ENCODE results near the gene POLL.

POLL gene

DNA sequence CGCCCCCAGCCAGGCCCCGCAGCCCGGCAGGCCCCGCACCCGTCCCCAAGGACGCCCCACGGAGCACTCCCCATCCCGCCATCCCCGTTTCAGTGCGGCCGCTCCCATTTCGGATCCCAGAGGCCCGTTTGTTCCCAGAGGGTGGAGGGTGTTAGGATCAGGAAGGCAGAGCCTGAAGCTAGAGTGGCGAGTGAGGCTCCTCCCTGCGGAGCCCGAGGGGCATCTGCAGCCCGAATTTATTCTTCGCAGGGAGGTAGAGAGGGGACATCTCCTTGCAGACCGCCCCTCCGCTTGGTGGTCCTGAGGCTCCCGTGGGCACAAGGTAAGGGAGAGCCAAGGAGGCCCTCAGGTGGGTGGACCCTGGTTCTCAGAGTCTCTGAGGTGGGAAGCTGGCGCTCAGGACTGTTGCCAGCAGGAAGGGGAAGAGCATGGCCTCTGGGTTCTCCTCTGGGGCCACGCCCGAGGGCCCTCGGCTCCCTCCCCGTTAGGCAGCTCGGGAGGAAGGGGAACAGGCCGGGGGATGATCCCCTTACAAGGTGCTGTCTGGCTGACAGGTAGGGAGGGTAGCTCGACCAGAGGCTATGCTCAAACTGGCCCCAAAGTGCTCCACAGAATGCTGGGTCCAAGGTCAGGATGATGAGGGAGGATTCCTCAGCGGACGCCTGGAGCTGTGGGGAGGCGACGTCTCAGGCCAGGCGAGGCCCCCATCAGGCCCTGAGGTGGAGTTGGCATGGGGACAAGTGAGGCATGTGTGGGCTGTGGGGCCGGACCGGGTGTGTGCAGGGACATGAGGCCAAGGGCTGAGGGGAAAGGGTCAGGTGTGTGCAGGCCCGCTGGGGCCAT is 17.4 kb downstream of the POLL start:
- Mint-ChIP-seq H3K36me3 (no peaks in the 10 kb centered on the region), H3K27ac (no peak overlapping the region), H3K4me1 (peaks cover 35% of the 10 kb centered on the region), H3K27me3 (peaks cover 44% of the 10 kb centered on the region), H3K4me3 (peak overlapping the region; percentile 74), H3K9me3 (no peaks in the 10 kb centered on the region)
- no peak for ATAC-seq

DNA sequence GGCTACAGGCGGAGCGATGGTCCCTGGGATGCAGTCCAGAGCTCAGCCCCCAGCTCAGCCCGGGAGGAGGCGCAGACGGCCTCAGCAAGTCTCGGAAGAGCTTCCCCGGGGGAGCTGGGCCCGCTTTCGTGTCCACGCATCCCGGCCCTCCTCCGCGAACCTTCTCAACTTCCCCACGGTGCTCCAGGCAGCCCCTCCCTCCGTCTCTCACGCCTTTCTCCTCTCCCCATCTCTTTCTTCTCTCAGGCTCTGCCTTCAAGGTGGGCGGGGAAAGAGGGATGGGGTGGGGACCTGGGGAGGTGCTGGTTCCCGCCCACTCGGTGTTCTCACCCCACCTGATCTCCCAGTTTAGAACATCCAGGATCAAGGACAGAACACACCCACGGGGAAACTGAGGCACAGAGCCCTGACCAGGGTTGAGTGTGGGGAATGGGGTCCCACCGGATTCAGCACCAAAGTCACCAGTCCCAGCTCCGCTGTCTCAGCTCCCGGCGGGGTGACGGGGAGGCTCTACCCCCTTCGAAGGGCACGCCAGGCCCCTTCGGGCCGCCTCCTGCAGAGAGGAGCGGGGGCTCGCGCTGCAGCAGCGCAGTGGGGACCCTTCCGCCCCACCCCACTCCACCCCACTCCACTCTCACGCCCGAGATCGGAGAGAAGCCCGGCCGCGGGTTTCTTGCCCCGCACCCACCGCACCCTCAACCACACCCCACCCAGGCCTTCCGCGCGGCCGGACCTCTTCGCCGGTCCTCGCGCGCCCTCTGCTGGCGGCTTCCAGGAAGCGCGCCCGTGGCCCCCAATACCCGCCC is 18.2 kb downstream of the POLL start:
- H3K27ac Mint-ChIP-seq, result no peak overlapping the region
- H3K9me3 Mint-ChIP-seq, result no peaks in the 10 kb centered on the region
- H3K27me3 Mint-ChIP-seq, result peaks cover 53% of the 10 kb centered on the region

DNA sequence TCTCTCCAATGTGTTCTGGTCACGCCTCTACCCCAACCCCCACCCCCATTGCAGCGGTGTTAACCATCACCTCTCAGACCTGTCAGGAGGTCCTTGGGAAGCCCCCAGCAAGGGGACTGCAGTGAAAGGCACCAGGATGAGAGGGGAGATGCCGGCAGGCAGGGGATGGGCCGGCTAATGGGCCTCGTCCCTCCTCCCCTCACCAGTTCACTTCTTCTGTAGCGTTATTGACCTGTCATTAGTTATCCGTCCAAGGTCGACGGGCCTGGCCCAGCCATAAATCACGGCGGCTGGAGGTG is 18.8 kb downstream of the POLL start:
- Mint-ChIP-seq H3K9me3 (no peaks in the 10 kb centered on the region), H3K27me3 (peaks cover 57% of the 10 kb centered on the region), H3K4me1 (peaks cover 35% of the 10 kb centered on the region), H3K36me3 (no peaks in the 10 kb centered on the region), H3K27ac (no peak overlapping the region), H3K4me3 (peak overlapping the region; percentile 74)
- ATAC-seq, result no peak

More for the DNA sequence above, 18.2 kb downstream of the POLL start:
- no peaks in the 10 kb centered on the region for H3K36me3 Mint-ChIP-seq
- ATAC-seq, result peak; percentile 86
- H3K4me1 Mint-ChIP-seq, result peaks cover 35% of the 10 kb centered on the region
- peak overlapping the region; percentile 74 for H3K4me3 Mint-ChIP-seq

DNA sequence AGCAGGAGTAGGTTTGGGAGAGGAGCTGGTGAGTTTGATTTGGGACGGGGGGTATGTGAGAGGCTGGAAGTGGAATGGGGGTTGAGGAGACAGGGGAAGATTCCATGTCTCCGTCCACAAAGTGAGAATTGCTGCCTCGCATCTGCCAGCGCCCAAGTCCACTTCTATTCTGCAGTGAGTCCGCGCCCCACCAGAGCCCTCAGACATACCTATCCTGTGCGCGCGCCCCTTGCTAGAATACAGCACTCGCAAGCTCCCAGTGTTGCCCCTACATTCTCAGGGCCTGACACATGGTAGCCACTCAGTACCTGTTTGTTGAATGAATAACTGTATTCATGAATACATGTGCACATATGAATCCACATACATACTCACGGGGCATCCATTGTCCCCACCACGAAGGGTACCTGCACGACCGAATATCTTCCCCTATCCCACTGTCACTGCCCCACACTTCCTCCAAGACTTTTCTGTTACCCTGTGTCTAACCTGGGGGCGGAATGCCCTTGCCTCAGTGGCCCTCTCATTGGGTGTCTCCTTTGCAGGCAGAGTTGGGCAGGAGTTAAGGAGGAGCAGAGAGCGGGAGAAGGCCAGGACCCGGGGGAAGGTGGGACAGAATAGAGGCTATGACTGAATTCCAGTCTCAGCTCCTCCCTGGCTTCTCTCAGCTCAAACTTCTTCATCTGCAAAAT is 19.9 kb downstream of the POLL start:
- Mint-ChIP-seq H3K36me3 (no peaks in the 10 kb centered on the region), H3K27ac (no peak overlapping the region), H3K4me1 (peaks cover 35% of the 10 kb centered on the region), H3K9me3 (no peaks in the 10 kb centered on the region), H3K27me3 (peaks cover 68% of the 10 kb centered on the region), H3K4me3 (peak overlapping the region; percentile 22)
- no peak for ATAC-seq

DNA sequence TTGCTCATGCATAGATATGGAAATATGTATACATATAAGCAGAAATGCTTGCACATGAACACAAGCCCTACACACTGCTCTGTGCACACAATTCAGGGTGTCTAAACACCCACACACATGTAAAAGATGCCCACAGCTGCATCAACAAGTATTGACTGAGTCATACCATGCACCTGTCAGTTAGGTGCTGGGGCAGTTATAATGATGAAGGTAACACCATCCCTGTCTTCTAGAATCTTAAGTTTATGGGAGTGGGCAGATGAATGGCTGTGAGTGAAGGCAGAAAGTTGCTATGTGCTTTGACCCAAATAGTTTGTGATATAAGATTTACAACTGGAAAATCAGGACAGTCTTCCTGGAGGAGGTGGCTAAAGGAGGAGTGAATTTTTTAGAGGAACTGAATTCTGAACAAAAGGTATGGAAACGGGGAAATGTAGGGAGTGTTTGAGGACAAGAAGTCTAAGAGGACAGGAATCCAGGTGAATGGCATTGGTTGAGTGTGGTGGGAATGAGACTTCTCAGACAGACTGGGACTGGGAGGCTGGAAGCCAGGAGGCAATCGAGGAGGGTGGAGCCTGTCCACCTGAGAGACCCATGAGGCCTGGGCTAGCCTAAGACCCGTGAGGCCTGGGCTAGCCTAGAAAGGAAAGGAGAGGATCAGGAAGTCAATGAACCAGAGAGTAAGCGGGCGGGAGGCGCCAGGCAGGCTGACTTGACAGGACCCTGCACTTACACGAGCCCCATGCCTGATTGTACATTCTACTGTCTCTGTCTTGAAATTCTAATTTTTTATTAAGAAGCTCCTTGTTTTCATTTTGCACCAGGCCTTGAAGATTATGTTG is 20.7 kb downstream of the POLL start:
- H3K9me3 Mint-ChIP-seq, result no peaks in the 10 kb centered on the region
- no peak overlapping the region for H3K4me3 Mint-ChIP-seq
- peaks cover 35% of the 10 kb centered on the region for H3K4me1 Mint-ChIP-seq
- no peaks in the 10 kb centered on the region for H3K36me3 Mint-ChIP-seq
- no peak overlapping the region for H3K27ac Mint-ChIP-seq
- H3K27me3 Mint-ChIP-seq, result peaks cover 76% of the 10 kb centered on the region
- ATAC-seq, result no peak

DNA sequence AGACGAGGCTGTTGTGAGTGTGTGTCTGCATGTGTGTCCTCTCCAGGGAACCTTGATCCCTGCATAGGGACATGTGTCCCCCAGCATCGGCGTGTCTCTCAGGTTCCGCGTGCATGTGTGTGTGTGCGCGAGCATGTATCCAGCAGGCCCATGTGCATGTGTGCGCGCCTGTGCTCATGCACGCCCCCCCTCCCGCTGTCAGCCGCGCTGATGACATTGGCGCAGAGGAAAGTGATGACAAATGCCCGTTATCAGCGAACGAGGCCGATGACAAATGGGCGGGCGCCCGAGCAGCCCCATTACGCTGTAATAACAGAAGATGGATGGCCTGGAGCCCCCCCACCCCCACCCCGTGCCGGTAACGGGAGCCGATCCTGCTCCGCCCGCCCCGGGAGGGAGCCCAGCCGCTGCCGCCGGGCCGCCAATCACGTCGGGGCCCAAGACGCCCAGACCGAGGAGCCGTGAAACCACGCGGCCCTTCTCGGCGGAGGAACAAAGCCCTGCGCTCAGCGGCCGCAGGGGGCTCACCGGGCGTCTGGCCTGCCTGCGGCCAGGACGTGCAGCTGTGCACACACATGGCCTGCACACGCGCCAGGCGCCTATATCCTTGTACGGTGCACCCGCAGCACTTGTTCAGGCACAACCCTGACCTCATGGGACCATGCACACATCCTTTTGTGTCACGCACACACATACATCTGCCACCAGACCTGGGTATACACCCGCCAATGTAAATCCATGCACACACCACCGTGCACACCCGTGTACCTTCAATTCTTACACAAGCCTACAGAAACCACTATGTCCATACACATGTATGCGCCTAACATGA is 21.5 kb downstream of the POLL start:
- peak overlapping the region; percentile 38 for H3K4me3 Mint-ChIP-seq
- no peaks in the 10 kb centered on the region for H3K36me3 Mint-ChIP-seq
- H3K27me3 Mint-ChIP-seq, result peaks cover 84% of the 10 kb centered on the region
- H3K9me3 Mint-ChIP-seq, result no peaks in the 10 kb centered on the region
- peak; percentile 25 for ATAC-seq
- no peak overlapping the region for H3K27ac Mint-ChIP-seq
- H3K4me1 Mint-ChIP-seq, result peaks cover 35% of the 10 kb centered on the region

DNA sequence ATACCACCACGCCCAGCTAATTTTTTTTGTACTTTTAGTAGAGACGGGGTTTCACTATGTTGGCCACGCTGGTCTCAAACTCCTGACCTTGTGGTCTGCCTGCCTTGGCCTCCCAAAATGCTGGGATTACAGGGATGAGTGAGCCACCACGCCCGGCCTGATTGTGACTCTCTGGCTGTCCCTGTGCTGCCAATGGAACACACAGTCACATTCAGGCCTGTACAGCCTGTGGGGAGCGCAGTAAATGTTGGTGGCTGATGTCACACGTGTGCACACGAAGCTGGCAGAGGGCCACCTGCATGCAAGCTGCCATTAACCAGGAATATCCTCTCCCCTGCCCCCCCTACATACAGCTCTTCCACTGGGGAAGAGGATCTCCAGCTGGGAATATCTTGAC is 22.1 kb downstream of the POLL start:
- H3K9me3 Mint-ChIP-seq, result no peaks in the 10 kb centered on the region
- H3K4me3 Mint-ChIP-seq, result no peak overlapping the region
- H3K4me1 Mint-ChIP-seq, result peaks cover 34% of the 10 kb centered on the region
- H3K36me3 Mint-ChIP-seq, result no peaks in the 10 kb centered on the region
- H3K27ac Mint-ChIP-seq, result no peak overlapping the region
- no peak for ATAC-seq
- peaks cover 91% of the 10 kb centered on the region for H3K27me3 Mint-ChIP-seq

DNA sequence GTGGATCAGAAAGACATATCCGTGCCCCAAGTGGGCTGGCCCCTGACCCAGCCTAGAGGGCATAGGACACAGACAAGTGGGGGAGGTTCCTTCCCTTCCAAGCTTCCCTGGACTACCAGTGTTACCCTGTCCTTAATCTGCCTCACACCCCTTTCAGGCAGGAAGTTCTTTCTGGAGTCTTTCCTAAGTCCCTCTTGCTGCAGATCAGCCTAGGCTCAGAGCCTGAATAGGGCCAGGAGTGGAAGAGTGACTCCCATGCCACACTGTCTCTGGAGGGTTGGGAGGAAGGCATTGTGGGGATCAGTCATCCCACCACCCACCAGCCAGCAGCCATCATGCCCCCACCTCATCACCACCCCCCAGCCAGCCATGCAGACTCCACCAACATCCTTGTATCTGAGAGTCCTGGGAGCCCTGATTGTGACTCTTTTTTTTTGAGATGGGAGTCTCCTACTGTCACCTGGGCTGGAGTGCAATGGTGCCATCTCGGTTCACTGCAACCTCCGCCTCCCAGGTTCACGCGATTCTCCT is 22.6 kb downstream of the POLL start:
- Mint-ChIP-seq H3K4me1 (peaks cover 29% of the 10 kb centered on the region), H3K27me3 (peaks cover 94% of the 10 kb centered on the region), H3K9me3 (no peaks in the 10 kb centered on the region), H3K27ac (no peak overlapping the region), H3K4me3 (no peak overlapping the region), H3K36me3 (no peaks in the 10 kb centered on the region)
- ATAC-seq, result no peak

DNA sequence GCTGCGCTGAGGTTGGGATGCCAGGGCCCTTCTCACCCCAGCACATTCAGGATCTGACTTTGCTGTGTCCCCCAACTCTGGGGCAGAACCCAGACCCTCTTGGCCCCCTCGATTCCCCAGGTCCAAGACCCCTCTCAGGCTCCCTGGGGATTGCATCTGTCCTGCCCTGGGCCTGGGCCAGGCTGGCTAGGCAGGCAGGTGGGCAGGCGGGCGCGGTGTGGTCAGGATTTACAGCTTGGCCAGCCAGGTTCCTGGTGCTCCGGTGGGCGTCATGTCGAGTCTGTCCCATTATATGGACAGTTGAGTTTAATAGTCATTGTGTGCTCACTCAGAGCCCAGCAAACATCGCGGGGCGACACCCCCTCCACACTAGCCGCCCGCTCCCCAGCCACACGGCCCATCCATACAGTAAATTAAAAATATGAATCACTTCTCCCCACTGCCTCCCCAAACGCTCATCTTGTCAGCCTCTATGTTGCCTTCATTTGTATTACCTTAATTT is 23.5 kb downstream of the POLL start:
- H3K27ac Mint-ChIP-seq, result no peak overlapping the region
- peaks cover 20% of the 10 kb centered on the region for H3K4me1 Mint-ChIP-seq
- no peaks in the 10 kb centered on the region for H3K9me3 Mint-ChIP-seq
- peaks cover 88% of the 10 kb centered on the region for H3K27me3 Mint-ChIP-seq
- no peak overlapping the region for H3K4me3 Mint-ChIP-seq
- no peaks in the 10 kb centered on the region for H3K36me3 Mint-ChIP-seq
- no peak for ATAC-seq

DNA sequence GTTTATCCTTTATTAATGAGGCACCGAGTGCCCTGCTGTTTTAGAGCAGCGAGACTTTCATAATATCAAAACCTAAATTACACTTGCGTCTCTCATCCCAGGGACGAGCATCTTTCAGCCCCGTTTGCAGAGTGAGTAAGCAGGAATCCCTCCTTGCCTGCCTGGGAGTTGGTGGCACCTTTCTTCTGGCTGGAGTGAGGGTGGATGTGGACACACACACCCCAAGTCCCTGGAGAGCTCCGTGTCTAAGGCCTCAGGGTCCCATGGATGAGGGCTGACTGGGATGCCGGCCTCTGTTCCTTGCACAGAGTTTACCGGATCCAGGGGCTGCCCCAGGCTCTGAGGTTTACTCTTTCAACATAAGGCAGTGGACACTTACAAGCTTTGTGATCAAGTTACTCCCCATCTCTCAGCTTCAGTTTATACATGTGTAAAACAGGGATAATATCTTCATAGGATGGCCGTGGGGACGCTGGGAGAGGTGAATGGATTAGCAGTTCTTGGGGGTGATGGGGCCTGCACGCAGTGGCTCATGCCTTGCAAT is 24.5 kb downstream of the POLL start:
- H3K27me3 Mint-ChIP-seq, result peaks cover 78% of the 10 kb centered on the region
- no peaks in the 10 kb centered on the region for H3K36me3 Mint-ChIP-seq
- H3K9me3 Mint-ChIP-seq, result no peaks in the 10 kb centered on the region
- H3K4me1 Mint-ChIP-seq, result peaks cover 19% of the 10 kb centered on the region
- no peak overlapping the region for H3K4me3 Mint-ChIP-seq
- no peak overlapping the region for H3K27ac Mint-ChIP-seq
- no peak for ATAC-seq

DNA sequence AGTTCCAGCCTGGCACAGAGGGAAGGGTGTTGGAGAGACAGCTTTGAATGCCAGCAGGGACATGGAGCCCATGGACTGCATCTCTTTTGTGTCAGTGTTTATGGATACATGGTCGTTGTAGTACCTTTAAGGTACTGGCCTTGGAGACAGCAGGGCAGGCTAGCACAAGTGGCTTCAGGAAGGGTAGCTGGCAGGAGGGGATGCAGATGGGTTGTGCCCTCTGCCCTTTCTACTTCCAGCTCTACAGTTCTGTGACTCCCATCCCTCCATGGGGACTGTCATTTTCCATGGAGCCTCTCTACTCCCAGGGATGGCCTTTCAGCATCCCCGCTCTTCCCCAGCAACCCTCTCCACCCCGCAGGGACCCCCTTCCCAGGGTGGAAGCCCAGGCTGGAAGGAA is 25.1 kb downstream of the POLL start:
- ATAC-seq, result no peak
- no peaks in the 10 kb centered on the region for H3K9me3 Mint-ChIP-seq
- no peak overlapping the region for H3K27ac Mint-ChIP-seq
- H3K4me3 Mint-ChIP-seq, result no peak overlapping the region
- H3K36me3 Mint-ChIP-seq, result no peaks in the 10 kb centered on the region
- H3K4me1 Mint-ChIP-seq, result peaks cover 25% of the 10 kb centered on the region
- peaks cover 73% of the 10 kb centered on the region for H3K27me3 Mint-ChIP-seq

DNA sequence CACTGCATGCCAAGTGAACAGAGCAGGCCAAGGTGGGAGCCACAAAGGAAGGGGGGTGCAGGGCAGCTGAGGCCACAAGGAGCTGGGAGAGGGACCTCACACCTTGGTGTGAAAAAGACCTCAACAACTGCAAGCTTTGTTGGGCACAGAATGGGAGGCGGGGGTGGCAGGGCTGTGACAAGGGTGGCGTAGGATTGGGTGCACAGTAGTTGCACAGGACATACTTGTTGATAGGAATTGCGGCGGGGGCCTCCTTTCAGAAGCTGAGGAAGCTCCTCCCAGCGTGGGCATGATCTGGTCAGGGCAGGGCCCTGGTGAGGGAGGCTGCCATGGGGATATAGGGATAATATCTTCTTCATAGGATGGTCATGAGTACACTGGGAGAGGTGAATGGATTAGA is 25.8 kb downstream of the POLL start:
- Mint-ChIP-seq H3K27ac (no peak overlapping the region), H3K27me3 (peaks cover 65% of the 10 kb centered on the region)

DNA sequence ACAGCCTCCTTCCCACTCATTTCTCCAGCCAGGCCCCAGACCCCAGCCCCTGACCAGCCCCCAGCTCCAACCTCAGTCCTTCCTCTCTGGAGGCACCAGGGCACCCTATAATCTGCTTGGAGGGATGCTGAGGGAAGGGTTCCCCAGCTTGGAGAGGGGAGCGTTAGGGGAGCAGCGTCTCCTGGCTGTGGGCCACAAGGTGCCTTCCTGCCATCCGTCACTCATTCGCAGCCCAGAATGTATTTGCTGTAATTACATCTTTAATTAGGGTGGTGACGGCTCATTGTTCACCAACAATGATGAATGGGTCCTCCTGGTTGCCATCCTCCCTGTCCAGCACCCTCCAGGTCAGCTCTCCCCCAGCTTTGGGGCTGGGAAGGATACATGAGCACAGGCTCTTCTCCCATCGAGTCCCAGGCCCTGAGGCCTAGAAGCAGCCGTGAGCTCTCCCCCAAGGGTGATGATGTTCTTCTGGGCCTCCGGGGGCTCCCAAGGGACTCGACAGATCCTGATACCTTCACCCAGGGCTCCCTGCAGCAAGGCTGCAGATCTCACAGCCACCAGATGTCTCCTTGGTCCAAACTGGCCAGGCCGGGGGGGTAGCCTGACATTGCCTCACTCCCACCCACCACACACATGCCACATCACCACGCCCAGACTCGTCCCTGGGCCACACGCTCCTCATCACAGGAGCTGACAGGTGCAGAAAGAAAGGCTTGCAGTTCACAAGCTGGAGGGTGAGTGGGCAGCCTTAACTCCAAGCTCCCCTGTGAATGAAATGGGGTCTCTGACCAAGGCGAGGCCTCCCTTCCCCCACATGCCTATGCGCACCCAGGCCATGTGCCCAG is 26.8 kb downstream of the POLL start:
- Mint-ChIP-seq H3K4me1 (peaks cover 16% of the 10 kb centered on the region), H3K36me3 (no peaks in the 10 kb centered on the region), H3K27ac (no peak overlapping the region)

More for the DNA sequence above, 25.8 kb downstream of the POLL start:
- no peak for ATAC-seq
- peaks cover 25% of the 10 kb centered on the region for H3K4me1 Mint-ChIP-seq
- H3K36me3 Mint-ChIP-seq, result no peaks in the 10 kb centered on the region
- no peak overlapping the region for H3K4me3 Mint-ChIP-seq
- H3K9me3 Mint-ChIP-seq, result no peaks in the 10 kb centered on the region

More for the DNA sequence above, 26.8 kb downstream of the POLL start:
- ATAC-seq, result no peak
- H3K27me3 Mint-ChIP-seq, result peaks cover 56% of the 10 kb centered on the region
- H3K4me3 Mint-ChIP-seq, result no peak overlapping the region
- H3K9me3 Mint-ChIP-seq, result no peaks in the 10 kb centered on the region
